ENCODE measurements around the gene ADPGK.

ADPGK gene

GRCh38 chr15:72783640-72784455 lies at the start of gene ADPGK:
ADPGK (minus strand) TSS chr15:72783758; CDS start chr15:72783691, 67 bp downstream.
- H3K4me3 ChIP-seq (ENCODE audit: low read length), result peak within 1 kb of the TSS; percentile 94
- peak; percentile 64 for TF ChIP-seq CTCF (conservative IDR thresholded peaks at IDR 0.05; ENCODE audit: low read length)
- DNase-seq (ENCODE audit: low read depth), result peak; percentile 92

GRCh38 chr15:72827226-72827625 lies 43.7 kb upstream of the ADPGK start:
- TF ChIP-seq CTCF (conservative IDR thresholded peaks at IDR 0.05; ENCODE audit: low read length), result no peak
- DNase-seq (ENCODE audit: low read depth), result peak; percentile 29
- no peak overlapping the region for H3K4me3 ChIP-seq (ENCODE audit: low read length)

- DNase-seq (ENCODE audit: low read depth), result no peak
- TF ChIP-seq CTCF (conservative IDR thresholded peaks at IDR 0.05; ENCODE audit: low read length), result no peak
- H3K4me3 ChIP-seq (ENCODE audit: low read length), result no peak overlapping the region
These were observed 43.1 kb upstream of the ADPGK start for GRCh38 chr15:72826611-72827010.

- no peak overlapping the region for H3K4me3 ChIP-seq (ENCODE audit: low read length)
- no peak for TF ChIP-seq CTCF (conservative IDR thresholded peaks at IDR 0.05; ENCODE audit: low read length)
- DNase-seq (ENCODE audit: low read depth), result no peak
These were observed 42.3 kb upstream of the ADPGK start for GRCh38 chr15:72825829-72826228.

- DNase-seq (ENCODE audit: low read depth), result no peak
- TF ChIP-seq CTCF (conservative IDR thresholded peaks at IDR 0.05; ENCODE audit: low read length), result no peak
- no peak overlapping the region for H3K4me3 ChIP-seq (ENCODE audit: low read length)
These were observed 41.2 kb upstream of the ADPGK start for GRCh38 chr15:72824781-72825180.

- no peak for TF ChIP-seq CTCF (conservative IDR thresholded peaks at IDR 0.05; ENCODE audit: low read length)
- no peak overlapping the region for H3K4me3 ChIP-seq (ENCODE audit: low read length)
- no peak for DNase-seq (ENCODE audit: low read depth)
These were observed 40.6 kb upstream of the ADPGK start for GRCh38 chr15:72824112-72824511.

GRCh38 chr15:72820278-72820677 lies 36.7 kb upstream of the ADPGK start:
- no peak for TF ChIP-seq CTCF (conservative IDR thresholded peaks at IDR 0.05; ENCODE audit: low read length)
- H3K4me3 ChIP-seq (ENCODE audit: low read length), result no peak overlapping the region
- DNase-seq (ENCODE audit: low read depth), result no peak
